CD4-positive, CD25-positive, alpha-beta regulatory T cell (primary cell): ENCODE data around the gene ZFP3. TPM values are rescaled to one million over a fixed set of nuclear protein-coding genes. Genes with fewer than 3 reads are reported as not detected.
A peak's percentile ranks its signal among the peaks of the same experiment; 100 is the strongest.
"Not testable (repeated sequence)": the region's sequence is repeated elsewhere in the genome, so short reads cannot be mapped to it uniquely, and the experiment has no call there.

Experiments used
- ATAC-seq, 2 donors: fragments of 150-1000 bp; cut with Tn5 transposase; one replicate each; pipeline ENCODE4 v1.10.0; 2021; ENCODE audit warnings: low read depth in 2 of 2, moderate number of reproducible peaks in 2 of 2, moderate library complexity in 1 of 2
- DNase-seq, 3 donors: peaks; one replicate each; pipeline versions ENCODE4 v3.0.0 to v3.0.0-alpha.2; 2012 to 2022; ENCODE audit warnings: mixed read lengths in 1 of 3
- H3K27ac ChIP-seq: one replicate; pipeline ENCODE4 v1.7.0; 2013; ENCODE audit warnings: mild to moderate bottlenecking, low read length; ENCODE audit not compliant: insufficient read depth, poor library complexity, severe bottlenecking
- H3K27me3 ChIP-seq: one replicate; pipeline ENCODE4 v1.7.0; 2013; ENCODE audit warnings: low read length; ENCODE audit not compliant: control insufficient read depth, insufficient read depth
- H3K36me3 ChIP-seq: one replicate; pipeline ENCODE4 v1.7.0; 2013; ENCODE audit warnings: mild to moderate bottlenecking, low read length, moderate library complexity; ENCODE audit not compliant: control insufficient read depth, insufficient read depth
- H3K4me1 ChIP-seq: 2 replicates; pipeline ENCODE4 v1.7.0; 2013; ENCODE audit warnings: mild to moderate bottlenecking, low read length; ENCODE audit not compliant: insufficient read depth, control insufficient read depth, poor library complexity, severe bottlenecking
- H3K4me3 ChIP-seq: one replicate; pipeline ENCODE4 v1.7.0; 2013; ENCODE audit warnings: low read depth, mild to moderate bottlenecking, low read length, moderate library complexity
- H3K9me3 ChIP-seq, 2 experiments: 1 replicate in 1 of 2; 2 replicates in 1 of 2; pipeline ENCODE4 v1.7.0; 2013; ENCODE audit warnings: low read length in 2 of 2, mild to moderate bottlenecking in 1 of 2, moderate library complexity in 1 of 2; ENCODE audit not compliant: control insufficient read depth in 2 of 2
- H3K27ac Mint-ChIP-seq, 3 donors: one replicate each; pipeline ENCODE4 v1.8.0; 2020 to 2022; ENCODE audit warnings: mild to moderate bottlenecking in 3 of 3, mixed read lengths in 3 of 3, moderate library complexity in 2 of 3
- H3K27me3 Mint-ChIP-seq: one replicate; pipeline ENCODE4 v1.8.0; 2022; ENCODE audit warnings: mild to moderate bottlenecking, mixed read lengths
- H3K36me3 Mint-ChIP-seq: one replicate; pipeline ENCODE4 v1.8.0; 2020; ENCODE audit warnings: mixed read lengths
- H3K4me1 Mint-ChIP-seq, 4 donors: one replicate each; pipeline ENCODE4 v1.8.0; 2020 to 2022; ENCODE audit warnings: mixed read lengths in 4 of 4, mild to moderate bottlenecking in 1 of 4
- H3K4me3 Mint-ChIP-seq, 4 donors: one replicate each; pipeline ENCODE4 v1.8.0; 2020 to 2022; ENCODE audit warnings: mild to moderate bottlenecking in 4 of 4, mixed read lengths in 4 of 4, moderate library complexity in 3 of 4
- H3K9me3 Mint-ChIP-seq, 7 donors: one replicate each; pipeline ENCODE4 v1.8.0; 2020 to 2022; ENCODE audit warnings: mixed read lengths in 7 of 7, mild to moderate bottlenecking in 3 of 7, moderate library complexity in 2 of 7
- polyA plus RNA-seq, 4 donors: library from polyadenylated mRNA; unstranded; fragments of 300-500 nt; fragmentation: Illumina TruSeq; gene quantifications; one replicate each; pipeline ENCODE4 v1.2.3, GENCODE V29; 2021
- total RNA-seq: library from RNA; stranded (reverse); gene quantifications from one replicate; pipeline ENCODE4 v1.2.3, GENCODE V29; 2022

Gene ZFP3
- total and polyA plus RNA-seq, 5 donors from 2014 or later = 0.32 to 2.5 (median 1.8) TPM

DNA sequence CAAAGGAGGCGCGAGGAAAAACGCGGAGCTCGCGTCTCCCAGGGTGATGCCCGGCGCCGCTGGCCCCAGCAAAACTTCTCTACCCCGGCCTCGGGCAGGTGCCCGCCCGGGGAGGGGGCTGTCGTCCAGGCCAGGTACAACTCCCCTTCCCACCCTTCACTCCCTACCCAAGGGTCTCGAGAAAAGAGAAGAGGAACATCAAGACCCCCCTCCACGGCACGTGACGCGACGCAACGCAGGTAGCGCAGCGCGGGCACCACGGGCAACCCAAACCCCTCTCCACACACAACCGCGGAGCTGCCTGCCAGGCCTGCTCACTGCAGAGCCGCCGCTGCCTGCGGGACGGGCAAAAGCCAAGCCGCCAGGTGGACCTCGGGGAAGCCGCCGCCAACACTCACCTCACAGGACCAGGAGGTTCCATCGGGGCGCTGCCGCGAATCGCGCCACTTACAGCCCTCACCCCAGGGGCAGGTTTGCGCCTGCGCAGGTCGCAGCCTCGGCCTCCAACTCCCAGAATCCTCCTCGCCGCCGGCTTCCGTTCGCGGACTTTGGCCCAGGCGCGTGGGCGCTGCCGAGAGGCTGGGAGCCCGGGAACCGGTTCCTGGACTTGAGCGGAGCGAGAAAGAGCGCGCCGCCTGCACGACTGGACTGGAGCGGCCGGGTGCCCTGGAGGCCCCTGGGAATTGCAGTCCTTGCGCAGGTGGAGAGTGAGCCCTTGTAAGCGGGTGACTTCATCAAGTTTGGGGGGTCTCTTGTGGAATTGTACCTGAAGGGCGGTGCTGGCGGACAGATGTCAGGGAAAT is 33.3 kb downstream of the ZFP3 start, which contains the start of gene ZNF232:
TSS of gene ZNF232 (minus strand) at position 477 of the 803 bp plus-strand sequence. CDS start at position 421, 56 bp downstream.
- Mint-ChIP-seq H3K9me3 (no peaks in the 10 kb centered on the region), H3K27ac (peak within 1 kb of the TSS; percentile 70 to 92 (median 85))
- H3K4me3 ChIP-seq = peak within 1 kb of the TSS; percentile 89

DNA sequence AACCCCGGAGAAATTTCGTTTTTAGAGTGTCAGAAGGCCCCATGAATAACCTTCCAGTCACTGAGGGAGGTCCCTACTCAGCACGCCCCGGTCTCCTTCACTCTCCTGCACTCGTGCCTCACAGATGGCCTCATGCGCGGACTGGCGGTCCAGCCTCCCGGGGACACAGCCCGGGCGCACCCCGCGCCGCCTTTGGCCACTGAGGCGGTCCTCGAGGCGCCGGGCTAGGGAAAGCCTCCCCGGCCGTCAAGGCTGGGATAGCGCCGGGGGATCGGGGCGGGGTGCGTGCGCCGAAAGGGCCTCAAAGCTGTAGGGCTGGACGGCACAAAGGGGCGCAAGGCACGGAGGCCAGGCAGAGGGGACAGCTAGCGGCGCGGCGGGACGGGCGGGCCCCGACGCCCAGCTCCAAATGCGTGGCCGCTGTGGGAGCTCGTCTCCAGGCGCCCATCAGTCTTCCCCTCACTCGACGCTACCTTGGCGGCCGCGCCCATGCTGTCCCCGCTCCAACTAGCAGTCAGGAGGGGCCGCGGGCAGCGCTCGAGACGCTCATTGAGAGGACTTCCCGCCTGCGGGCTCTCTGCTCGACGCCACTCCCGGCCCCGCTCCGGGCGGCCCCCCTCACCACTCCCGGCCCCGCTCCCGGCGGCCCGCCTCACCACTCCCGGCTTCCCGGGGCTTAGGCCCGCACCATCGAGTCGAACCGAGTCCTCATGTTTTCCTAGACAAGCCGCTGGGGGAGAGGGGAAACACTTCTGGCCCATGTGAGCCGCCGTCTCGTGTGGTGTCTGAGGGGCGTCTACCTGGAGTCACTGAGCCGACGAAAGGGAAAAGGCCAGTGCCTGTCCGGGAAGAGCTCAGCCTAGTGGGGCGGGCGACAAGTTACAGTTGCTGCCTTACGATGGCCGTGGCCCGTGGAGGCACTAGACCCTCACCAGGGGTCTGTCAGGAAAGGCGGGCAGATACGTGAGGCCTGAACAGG is 37.7 kb downstream of the ZFP3 start, which contains the start of gene USP6:
TSS of gene USP6 (plus strand) at position 360 of the 979 bp plus-strand sequence. CDS start 14,336 bp downstream, outside the sequence.
- ATAC-seq (no peak), DNase-seq (no peak)
- Histone ChIP-seq H3K9me3 (no peaks in the 10 kb centered on the region), H3K27me3 (peaks cover 11% of the 10 kb centered on the region), H3K4me1 (peaks cover 14% of the 10 kb centered on the region), H3K36me3 (no peaks in the 10 kb centered on the region), H3K27ac (no peak within 1 kb of the TSS), H3K4me3 (no peak within 1 kb of the TSS)
- Mint-ChIP-seq H3K4me3 (peak within 1 kb of the TSS in 1 of 4 donors; percentile 68), H3K9me3 (peaks cover 0 to 2% (median 0%) of the 10 kb centered on the region in 7 donors), H3K4me1 (peaks cover 2 to 28% (median 14%) of the 10 kb centered on the region in 4 donors), H3K27ac (no peak within 1 kb of the TSS), H3K36me3 (peaks cover 12% of the 10 kb centered on the region), H3K27me3 (peaks cover 40% of the 10 kb centered on the region)

More for the DNA sequence above, 33.3 kb downstream of the ZFP3 start, which contains the start of gene ZNF232:
- peaks cover 31% of the 10 kb centered on the region for H3K36me3 Mint-ChIP-seq
- ATAC-seq (peak; percentile 92), DNase-seq (peak; percentile 85 to 93 (median 88))
- H3K27me3 ChIP-seq = peaks cover 4% of the 10 kb centered on the region
- peaks cover 14% of the 10 kb centered on the region for H3K27me3 Mint-ChIP-seq
- H3K9me3 ChIP-seq = no peaks in the 10 kb centered on the region
- H3K4me3 Mint-ChIP-seq = peak within 1 kb of the TSS; percentile 87 to 93 (median 91)
- H3K27ac ChIP-seq = peak within 1 kb of the TSS; percentile 57
- H3K36me3 ChIP-seq = peaks cover 16% of the 10 kb centered on the region
- H3K4me1 ChIP-seq = peaks cover 21% of the 10 kb centered on the region
- peaks cover 16 to 52% (median 35%) of the 10 kb centered on the region in 4 donors for H3K4me1 Mint-ChIP-seq

DNA sequence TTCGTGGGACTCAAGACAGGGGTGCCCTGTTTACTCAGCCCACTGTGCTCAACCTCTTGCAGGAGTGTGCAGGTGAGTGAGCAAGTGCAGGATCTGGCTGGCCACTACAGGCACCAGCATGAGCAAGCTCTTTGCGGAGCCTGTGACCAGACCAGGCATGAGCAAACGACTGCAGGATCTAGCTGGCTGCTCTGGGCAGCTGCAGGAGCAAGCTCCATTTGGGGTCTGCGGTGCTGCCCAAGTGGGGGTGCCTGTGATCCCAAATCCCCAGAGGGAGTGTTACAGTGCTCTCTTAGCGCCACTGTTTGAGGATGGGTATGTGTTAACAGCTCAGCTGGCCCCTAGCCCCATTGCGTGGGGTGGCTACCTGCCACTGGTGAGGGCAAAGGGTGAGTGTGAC is 40.0 kb downstream of the ZFP3 start:
- H3K27me3 ChIP-seq = peaks cover 13% of the 10 kb centered on the region
- H3K27ac ChIP-seq = no peak overlapping the region
- H3K9me3 ChIP-seq = no peaks in the 10 kb centered on the region
- DNase-seq (no peak), ATAC-seq (no peak)
- Mint-ChIP-seq H3K36me3 (peaks cover 12% of the 10 kb centered on the region), H3K27ac (no peak overlapping the region), H3K9me3 (peaks cover 0 to 2% (median 0%) of the 10 kb centered on the region in 7 donors), H3K4me3 (peak overlapping the region in 1 of 4 donors; percentile 28), H3K4me1 (peaks cover 0 to 15% (median 7%) of the 10 kb centered on the region in 4 donors), H3K27me3 (peaks cover 47% of the 10 kb centered on the region)
- H3K4me1 ChIP-seq = peaks cover 5% of the 10 kb centered on the region
- no peaks in the 10 kb centered on the region for H3K36me3 ChIP-seq
- H3K4me3 ChIP-seq = no peak overlapping the region

DNA sequence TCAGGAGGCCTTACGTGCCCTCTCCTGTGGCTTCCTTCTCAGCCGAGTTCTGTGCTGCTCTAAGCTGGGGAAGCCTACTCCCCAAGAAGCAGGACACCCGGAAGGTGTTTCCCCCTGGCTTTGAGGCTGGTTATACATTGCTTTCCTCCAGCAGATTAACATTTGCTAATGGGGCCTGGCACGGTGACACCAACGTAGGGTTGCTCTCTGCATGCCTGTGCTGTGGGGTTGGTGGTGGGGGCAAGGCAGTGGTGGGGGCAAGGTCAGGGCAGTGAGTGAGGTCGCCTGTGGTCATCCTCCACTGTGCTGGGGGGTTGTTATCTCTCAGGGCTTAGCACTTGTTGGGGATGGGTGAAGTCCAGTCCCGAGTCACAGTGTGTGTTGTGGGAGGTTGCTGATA is 41.8 kb downstream of the ZFP3 start:
- Mint-ChIP-seq H3K27ac (no peak overlapping the region), H3K4me3 (no peak overlapping the region), H3K9me3 (peaks cover 0 to 2% (median 0%) of the 10 kb centered on the region in 7 donors), H3K36me3 (no peaks in the 10 kb centered on the region), H3K27me3 (peaks cover 49% of the 10 kb centered on the region), H3K4me1 (peaks cover 0 to 12% (median 0%) of the 10 kb centered on the region in 4 donors)
- Histone ChIP-seq H3K4me1 (peaks cover 5% of the 10 kb centered on the region), H3K4me3 (no peak overlapping the region), H3K27me3 (peaks cover 13% of the 10 kb centered on the region), H3K36me3 (no peaks in the 10 kb centered on the region), H3K9me3 (no peaks in the 10 kb centered on the region), H3K27ac (no peak overlapping the region)
- DNase-seq (no peak), ATAC-seq (no peak)

DNA sequence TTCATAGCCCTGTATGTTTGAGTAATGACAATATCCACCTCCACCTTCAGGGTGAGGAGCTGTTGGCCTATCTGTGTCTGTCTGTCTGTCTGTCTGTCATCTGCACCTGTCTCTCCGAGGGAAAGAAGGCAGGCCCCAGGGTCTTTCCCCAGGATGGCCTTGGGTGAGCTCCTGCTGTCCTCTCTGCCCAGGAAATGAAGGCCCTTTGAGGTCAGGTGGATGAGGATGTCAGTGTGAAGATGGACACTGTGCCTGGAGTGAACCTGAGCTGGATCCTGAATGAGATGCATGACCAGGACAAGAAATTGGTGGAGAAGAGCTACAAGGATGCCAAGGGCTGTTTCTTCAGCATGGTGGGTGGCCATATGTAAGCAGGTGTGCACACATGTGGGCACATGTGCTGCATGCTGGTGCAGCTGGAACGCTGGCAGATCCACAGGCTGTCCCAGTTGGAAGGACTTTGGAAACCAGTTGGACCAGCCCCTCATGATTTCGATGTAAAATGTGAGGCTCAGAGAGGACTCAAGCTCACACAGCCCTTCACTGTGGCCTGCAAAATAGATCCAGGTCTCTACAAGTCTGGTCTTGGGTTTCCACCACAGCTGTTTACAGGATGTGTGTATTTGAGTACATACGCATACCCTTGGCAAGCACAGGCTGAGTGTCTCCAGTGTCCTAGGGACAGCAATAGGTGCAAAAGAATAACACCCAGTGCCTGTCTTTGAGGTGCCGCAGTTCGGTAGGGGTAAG is 42.3 kb downstream of the ZFP3 start:
- not testable (repeated sequence) for H3K27ac Mint-ChIP-seq, H3K36me3 Mint-ChIP-seq, H3K36me3 ChIP-seq, DNase-seq, H3K9me3 Mint-ChIP-seq, H3K27ac ChIP-seq, H3K4me3 ChIP-seq, ATAC-seq, H3K9me3 ChIP-seq, H3K4me1 ChIP-seq, H3K4me3 Mint-ChIP-seq
- H3K4me1 Mint-ChIP-seq = peaks cover 0 to 12% (median 0%) of the 10 kb centered on the region in 4 donors
- peaks cover 11% of the 10 kb centered on the region for H3K27me3 ChIP-seq
- peaks cover 49% of the 10 kb centered on the region for H3K27me3 Mint-ChIP-seq

DNA sequence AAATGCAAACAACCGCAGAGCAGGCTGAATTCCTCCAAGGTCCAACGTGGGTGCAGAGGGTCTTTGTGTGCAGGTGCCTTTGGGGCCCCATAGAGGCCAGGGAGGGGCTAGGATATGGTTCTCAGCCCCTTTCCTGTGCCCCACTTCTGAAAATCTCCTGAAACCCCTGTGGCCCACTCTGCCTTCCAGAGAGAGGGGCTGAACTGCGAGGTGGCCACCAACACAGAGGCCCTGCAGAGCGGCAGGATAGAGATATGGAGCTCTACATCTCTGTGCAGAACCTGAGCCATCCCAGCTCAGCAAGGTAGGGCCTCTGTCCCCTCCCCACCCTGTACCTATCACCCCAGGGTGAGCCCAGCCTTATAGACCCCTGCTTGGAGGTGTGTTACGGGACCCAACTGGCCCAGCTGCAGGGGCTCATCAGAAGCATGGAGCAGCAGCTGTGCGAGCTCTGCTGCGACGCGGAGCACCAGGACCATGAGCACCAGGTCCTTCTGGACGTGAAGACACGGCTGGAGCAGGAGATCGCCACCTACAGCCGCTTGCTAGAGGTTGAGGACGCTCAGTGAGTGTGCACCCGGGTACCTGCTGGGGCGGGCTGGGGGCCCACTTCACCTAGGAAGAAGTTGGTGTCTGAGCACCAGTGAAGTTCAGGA is 43.0 kb downstream of the ZFP3 start:
- DNase-seq = no peak

More for the DNA sequence above, 43.0 kb downstream of the ZFP3 start:
- Mint-ChIP-seq H3K27ac (no peak overlapping the region), H3K4me1 (peaks cover 0 to 11% (median 0%) of the 10 kb centered on the region in 4 donors), H3K9me3 (peaks cover 0 to 2% (median 0%) of the 10 kb centered on the region in 7 donors), H3K4me3 (no peak overlapping the region), H3K27me3 (peaks cover 48% of the 10 kb centered on the region), H3K36me3 (no peaks in the 10 kb centered on the region)
- peaks cover 5% of the 10 kb centered on the region for H3K4me1 ChIP-seq
- no peak overlapping the region for H3K4me3 ChIP-seq
- H3K27me3 ChIP-seq = peaks cover 11% of the 10 kb centered on the region
- H3K36me3 ChIP-seq = no peaks in the 10 kb centered on the region
- no peak overlapping the region for H3K27ac ChIP-seq
- no peaks in the 10 kb centered on the region for H3K9me3 ChIP-seq
- ATAC-seq = no peak
